DOHH2 (cell line): ENCODE measurements around the gene DCAF15.
"Not testable (repeated sequence)": the region's sequence is repeated elsewhere in the genome, so short reads cannot be mapped to it uniquely, and the experiment has no call there.

Experiments used
- H3F3A ChIP-seq: fragments of 200-600 bp; sonication (generic), shearing (Covaris generic); 2 replicates; pipeline ENCODE4 v1.6.0; 2016; ENCODE audit warnings: antibody characterized with exemption, mild to moderate bottlenecking; ENCODE audit not compliant: control insufficient read depth, insufficient read depth
- H3K27ac ChIP-seq: fragments of 200-600 bp; sonication (generic); 2 replicates; pipeline ENCODE4 v1.5.1; 2014; ENCODE audit warnings: low read depth, mild to moderate bottlenecking, low read length, moderate library complexity
- H3K27me3 ChIP-seq: fragments of 200-600 bp; sonication (generic); 2 replicates; pipeline ENCODE4 v1.6.1; 2014; ENCODE audit warnings: mild to moderate bottlenecking, low read length, mixed read lengths; ENCODE audit not compliant: control insufficient read depth
- H3K36me3 ChIP-seq: fragments of 200-600 bp; sonication (generic); 2 replicates; pipeline ENCODE4 v1.6.1; 2014; ENCODE audit warnings: mild to moderate bottlenecking, low read length, moderate library complexity, mixed read lengths; ENCODE audit not compliant: control insufficient read depth
- H3K4me1 ChIP-seq: fragments of 200-600 bp; sonication (generic); 2 replicates; pipeline ENCODE4 v1.6.1; 2014; ENCODE audit warnings: mild to moderate bottlenecking, low read length, mixed read lengths; ENCODE audit not compliant: control insufficient read depth
- H3K4me2 ChIP-seq: fragments of 200-600 bp; sonication (generic); 2 replicates; pipeline ENCODE4 v1.6.0; 2014; ENCODE audit warnings: mild to moderate bottlenecking, low read length, moderate library complexity
- H3K4me3 ChIP-seq: fragments of 200-600 bp; sonication (generic); 2 replicates; pipeline ENCODE4 v1.5.1; 2014; ENCODE audit warnings: mild to moderate bottlenecking, low read length, mixed read lengths
- H3K79me2 ChIP-seq: fragments of 200-600 bp; sonication (generic); 2 replicates; pipeline ENCODE4 v1.6.1; 2014; ENCODE audit warnings: mild to moderate bottlenecking, low read length, mixed read lengths; ENCODE audit not compliant: control insufficient read depth
- H3K9me2 ChIP-seq: fragments of 200-600 bp; sonication (generic); replicated peaks from 2 replicates; pipeline ENCODE4 v1.6.1; 2014; ENCODE audit warnings: mild to moderate bottlenecking, low read length, mixed read lengths; ENCODE audit not compliant: control insufficient read depth
- H3K9me3 ChIP-seq: fragments of 200-600 bp; sonication (generic); 2 replicates; pipeline ENCODE4 v1.6.1; 2014; ENCODE audit warnings: antibody characterized with exemption, low read length, mixed read lengths; ENCODE audit not compliant: control insufficient read depth, insufficient read depth
- H4K20me1 ChIP-seq: fragments of 200-600 bp; sonication (generic); 2 replicates; pipeline ENCODE4 v1.6.0; 2014; ENCODE audit warnings: low read depth, mild to moderate bottlenecking, antibody characterized with exemption, low read length, moderate library complexity; ENCODE audit not compliant: control insufficient read depth, insufficient read depth
- EZH2phosphoT487 ChIP-seq: fragments of 200-600 bp; sonication (generic); IDR thresholded peaks from 2 replicates; pipeline ENCODE4 v1.6.1; 2017; ENCODE audit warnings: borderline replicate concordance, mild to moderate bottlenecking, antibody characterized with exemption, low read length, moderate library complexity, mixed read lengths
- TF ChIP-seq, protein P1 (sequence below): fragments of 200-600 bp; sonication (generic); IDR thresholded peaks from one replicate; pipeline ENCODE4 v1.5.1; 2014; ENCODE audit warnings: antibody characterized with exemption, mild to moderate bottlenecking, low read depth, low read length; ENCODE audit not compliant: poor library complexity, severe bottlenecking

DCAF15 gene

DNA sequence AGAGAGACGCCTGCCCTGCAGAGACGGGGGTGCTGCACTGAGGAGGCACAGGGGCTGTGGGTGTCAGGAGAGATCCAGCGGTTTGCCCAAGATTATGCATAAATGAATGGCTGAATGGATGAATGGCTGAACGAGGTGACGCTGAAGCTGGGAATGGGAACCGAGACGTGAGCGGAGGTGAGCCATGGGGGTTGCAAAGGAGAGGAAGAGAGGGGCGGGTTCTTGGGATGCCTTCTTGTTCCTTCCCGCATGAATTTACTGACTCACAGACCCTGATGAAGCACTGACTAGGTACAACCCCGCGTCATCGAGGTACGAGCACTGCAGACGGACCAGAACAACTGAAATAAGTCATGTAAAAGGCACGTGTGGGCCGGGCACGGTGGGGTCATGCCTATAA, 16.7 kb downstream of the DCAF15 start:
- H3K4me2 ChIP-seq, result no peak overlapping the region
- H4K20me1 ChIP-seq, result no peaks in the 10 kb centered on the region
- TF ChIP-seq, protein P1, sequence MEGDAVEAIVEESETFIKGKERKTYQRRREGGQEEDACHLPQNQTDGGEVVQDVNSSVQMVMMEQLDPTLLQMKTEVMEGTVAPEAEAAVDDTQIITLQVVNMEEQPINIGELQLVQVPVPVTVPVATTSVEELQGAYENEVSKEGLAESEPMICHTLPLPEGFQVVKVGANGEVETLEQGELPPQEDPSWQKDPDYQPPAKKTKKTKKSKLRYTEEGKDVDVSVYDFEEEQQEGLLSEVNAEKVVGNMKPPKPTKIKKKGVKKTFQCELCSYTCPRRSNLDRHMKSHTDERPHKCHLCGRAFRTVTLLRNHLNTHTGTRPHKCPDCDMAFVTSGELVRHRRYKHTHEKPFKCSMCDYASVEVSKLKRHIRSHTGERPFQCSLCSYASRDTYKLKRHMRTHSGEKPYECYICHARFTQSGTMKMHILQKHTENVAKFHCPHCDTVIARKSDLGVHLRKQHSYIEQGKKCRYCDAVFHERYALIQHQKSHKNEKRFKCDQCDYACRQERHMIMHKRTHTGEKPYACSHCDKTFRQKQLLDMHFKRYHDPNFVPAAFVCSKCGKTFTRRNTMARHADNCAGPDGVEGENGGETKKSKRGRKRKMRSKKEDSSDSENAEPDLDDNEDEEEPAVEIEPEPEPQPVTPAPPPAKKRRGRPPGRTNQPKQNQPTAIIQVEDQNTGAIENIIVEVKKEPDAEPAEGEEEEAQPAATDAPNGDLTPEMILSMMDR, result no peak
- no peak for TF ChIP-seq EZH2phosphoT487
- H3K9me3 ChIP-seq, result no peaks in the 10 kb centered on the region
- no peaks in the 10 kb centered on the region for H3K9me2 ChIP-seq
- no peaks in the 10 kb centered on the region for H3K79me2 ChIP-seq
- no peak overlapping the region for H3K4me3 ChIP-seq
- peaks cover 8% of the 10 kb centered on the region; the same call in 1 of the 2 replicates for H3F3A ChIP-seq
- no peaks in the 10 kb centered on the region for H3K27me3 ChIP-seq
- H3K4me1 ChIP-seq, result peaks cover 4% of the 10 kb centered on the region
- H3K36me3 ChIP-seq, result peaks cover 29% of the 10 kb centered on the region; the same call in 1 of the 2 replicates
- no peak overlapping the region for H3K27ac ChIP-seq

DNA sequence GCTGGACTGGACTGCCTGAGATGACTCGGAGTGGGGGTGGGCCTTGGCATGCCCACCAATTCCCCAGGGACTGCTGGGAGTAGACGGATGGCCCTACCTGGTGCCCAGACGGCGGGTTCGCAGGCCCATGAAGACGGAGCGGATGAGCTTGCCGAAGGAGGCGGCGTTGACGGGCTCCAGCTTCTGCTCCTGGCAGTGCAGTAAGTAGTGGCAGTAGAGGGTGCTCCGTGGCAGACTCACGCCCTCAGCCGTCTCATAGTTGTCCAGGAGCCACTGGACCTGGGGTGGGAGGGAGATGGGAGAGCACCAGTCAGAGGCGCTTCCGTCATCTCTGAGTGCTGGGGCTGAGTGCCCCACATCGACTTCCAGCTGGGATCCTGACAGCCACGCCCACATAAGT, 17.6 kb downstream of the DCAF15 start:
- peaks cover 29% of the 10 kb centered on the region; the same call in 1 of the 2 replicates for H3K36me3 ChIP-seq
- H3K9me2 ChIP-seq, result no peaks in the 10 kb centered on the region
- no peak overlapping the region for H3K27ac ChIP-seq
- peaks cover 10% of the 10 kb centered on the region for H3K4me1 ChIP-seq
- H3K9me3 ChIP-seq, result no peaks in the 10 kb centered on the region
- H3K4me2 ChIP-seq, result no peak overlapping the region
- no peaks in the 10 kb centered on the region for H3K79me2 ChIP-seq
- H3F3A ChIP-seq, result peaks cover 2% of the 10 kb centered on the region; the same call in 1 of the 2 replicates
- no peak for TF ChIP-seq EZH2phosphoT487
- TF ChIP-seq, protein P1, result no peak
- H3K4me3 ChIP-seq, result no peak overlapping the region
- H4K20me1 ChIP-seq, result no peaks in the 10 kb centered on the region
- H3K27me3 ChIP-seq, result no peaks in the 10 kb centered on the region

DNA sequence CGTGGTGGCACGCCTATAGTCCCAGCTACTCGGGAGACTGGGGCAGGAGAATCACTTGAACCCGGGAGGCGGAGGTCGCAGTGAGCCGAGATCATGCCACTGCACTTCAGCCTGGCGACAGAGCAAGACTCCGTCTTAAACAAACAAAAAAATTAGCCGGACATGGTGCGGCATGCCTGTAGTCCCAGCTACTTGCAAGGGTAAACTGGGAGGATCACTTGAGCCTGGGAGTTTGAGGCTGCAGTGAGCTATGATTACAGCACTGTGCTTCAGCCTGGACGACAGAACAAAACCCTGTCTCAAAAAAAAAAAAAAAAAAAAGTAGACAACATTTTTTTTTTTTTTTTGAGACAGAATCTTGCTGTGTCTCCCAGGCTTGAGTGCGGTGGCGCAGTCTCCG, 19.6 kb downstream of the DCAF15 start:
- H3K4me2 ChIP-seq, H3K9me2 ChIP-seq, H3K4me3 ChIP-seq, H3K4me1 ChIP-seq, H3K27ac ChIP-seq, H3K27me3 ChIP-seq, H3F3A ChIP-seq, H3K79me2 ChIP-seq, H4K20me1 ChIP-seq, H3K9me3 ChIP-seq: not testable (repeated sequence)
- peaks cover 25% of the 10 kb centered on the region; the same call in 1 of the 2 replicates for H3K36me3 ChIP-seq

DNA sequence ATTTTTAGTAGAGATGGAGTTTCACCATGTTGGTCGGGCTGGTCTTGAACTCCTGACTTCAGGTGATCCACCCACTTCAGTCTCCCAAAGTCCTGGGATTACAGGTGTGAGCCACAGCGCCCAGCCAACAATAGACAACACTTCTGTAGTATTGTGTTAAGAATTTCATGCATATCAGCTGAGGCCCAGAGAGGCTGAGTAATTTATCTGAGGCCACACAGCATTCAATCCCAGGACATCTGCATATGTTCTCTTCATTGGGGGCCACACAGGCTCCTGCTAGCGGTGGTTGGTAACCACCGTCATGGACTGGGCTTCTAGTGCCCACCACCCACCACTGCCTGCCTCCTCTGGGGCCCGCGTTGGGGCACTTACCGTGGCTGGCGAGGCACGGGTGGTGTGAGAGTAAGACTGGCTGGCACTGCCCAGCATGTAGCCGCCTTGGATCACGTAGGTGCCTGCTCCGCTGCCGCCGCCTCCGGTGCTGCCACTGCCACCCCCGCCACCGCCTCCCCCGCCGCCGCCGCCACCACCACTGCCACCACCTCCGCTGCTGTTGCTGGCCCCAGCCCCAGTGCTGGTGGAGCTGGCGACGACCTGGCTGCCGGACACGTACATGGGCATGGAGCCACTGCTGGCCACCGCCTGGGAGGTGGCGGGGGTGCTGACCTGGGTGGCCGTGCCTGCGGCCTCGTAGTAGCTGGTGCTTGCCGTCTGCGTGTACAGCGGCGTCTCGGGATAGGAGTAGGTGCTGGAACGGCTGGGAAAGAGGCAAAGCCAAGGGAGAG, 20.3 kb downstream of the DCAF15 start:
- H4K20me1 ChIP-seq, result no peaks in the 10 kb centered on the region
- no peaks in the 10 kb centered on the region for H3F3A ChIP-seq
- no peak overlapping the region for H3K4me2 ChIP-seq
- no peaks in the 10 kb centered on the region for H3K79me2 ChIP-seq
- peaks cover 22% of the 10 kb centered on the region; the same call in 1 of the 2 replicates for H3K36me3 ChIP-seq
- no peak overlapping the region for H3K27ac ChIP-seq
- no peaks in the 10 kb centered on the region for H3K9me2 ChIP-seq
- TF ChIP-seq, protein P1, result no peak
- TF ChIP-seq EZH2phosphoT487, result no peak
- no peak overlapping the region for H3K4me3 ChIP-seq
- H3K4me1 ChIP-seq, result peaks cover 10% of the 10 kb centered on the region
- H3K27me3 ChIP-seq, result no peaks in the 10 kb centered on the region
- no peaks in the 10 kb centered on the region for H3K9me3 ChIP-seq

DNA sequence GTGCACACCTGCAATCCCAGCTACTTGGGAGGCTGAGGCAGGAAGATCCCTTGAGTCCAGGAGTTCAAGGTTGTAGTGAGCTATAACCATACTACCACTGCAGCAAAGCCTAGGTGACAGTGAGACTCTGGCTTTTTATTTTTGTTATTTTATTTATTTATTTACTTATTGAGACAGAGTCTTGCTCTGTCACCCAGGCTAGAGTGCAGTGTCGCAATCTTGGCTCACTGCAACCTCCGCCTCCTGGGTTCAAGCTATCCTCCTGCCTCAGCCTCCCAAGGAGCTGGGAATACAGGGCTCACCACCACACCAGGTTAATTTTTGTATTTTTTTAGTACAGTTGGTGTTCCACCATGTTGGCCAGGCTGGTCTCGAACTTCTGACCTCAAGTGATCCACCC, 21.2 kb downstream of the DCAF15 start:
- not testable (repeated sequence) for H3K27me3 ChIP-seq, H3K27ac ChIP-seq
- H3K36me3 ChIP-seq, result peaks cover 18% of the 10 kb centered on the region; the same call in 1 of the 2 replicates

More for the DNA sequence above, 21.2 kb downstream of the DCAF15 start:
- not testable (repeated sequence) for H3K9me2 ChIP-seq, H3K4me1 ChIP-seq, H4K20me1 ChIP-seq, H3F3A ChIP-seq, H3K4me2 ChIP-seq, H3K9me3 ChIP-seq, H3K79me2 ChIP-seq, H3K4me3 ChIP-seq
